GM12872 (cell line): ENCODE data around the gene FRMD4A.

ENCODE experiments used
- CTCF ChIP-seq: IDR thresholded peaks from 3 replicates; pipeline ENCODE4 v1.5.1; 2011; ENCODE audit warnings: low read depth, mild to moderate bottlenecking, low read length, moderate library complexity; ENCODE audit not compliant: insufficient read depth

Gene FRMD4A

GRCh38 chr10:13956826-13957225, 373.9 kb downstream of the FRMD4A start:
- no peak for TF ChIP-seq CTCF

- no peak for TF ChIP-seq CTCF
Measured at GRCh38 chr10:13955409-13956068, 375.2 kb downstream of the FRMD4A start.

GRCh38 chr10:13953371-13953770, 377.4 kb downstream of the FRMD4A start:
- no peak for TF ChIP-seq CTCF

- TF ChIP-seq CTCF, result no peak
Measured at GRCh38 chr10:13950543-13950939, 380.2 kb downstream of the FRMD4A start.

- TF ChIP-seq CTCF, result no peak
Measured at GRCh38 chr10:13949844-13950542, 380.7 kb downstream of the FRMD4A start.

- TF ChIP-seq CTCF, result no peak
Measured at GRCh38 chr10:13946209-13946460, 384.6 kb downstream of the FRMD4A start.

- TF ChIP-seq CTCF, result no peak
Measured at GRCh38 chr10:13945390-13946208, 385.1 kb downstream of the FRMD4A start.
